ENCODE measurements around the gene RAB6B. TPM values are rescaled to one million over a fixed set of nuclear protein-coding genes. Genes with fewer than 3 reads are reported as not detected.

The RAB6B gene
- total RNA-seq, 2 donors from 2014 or later = 2.6 to 5.6 TPM

DNA sequence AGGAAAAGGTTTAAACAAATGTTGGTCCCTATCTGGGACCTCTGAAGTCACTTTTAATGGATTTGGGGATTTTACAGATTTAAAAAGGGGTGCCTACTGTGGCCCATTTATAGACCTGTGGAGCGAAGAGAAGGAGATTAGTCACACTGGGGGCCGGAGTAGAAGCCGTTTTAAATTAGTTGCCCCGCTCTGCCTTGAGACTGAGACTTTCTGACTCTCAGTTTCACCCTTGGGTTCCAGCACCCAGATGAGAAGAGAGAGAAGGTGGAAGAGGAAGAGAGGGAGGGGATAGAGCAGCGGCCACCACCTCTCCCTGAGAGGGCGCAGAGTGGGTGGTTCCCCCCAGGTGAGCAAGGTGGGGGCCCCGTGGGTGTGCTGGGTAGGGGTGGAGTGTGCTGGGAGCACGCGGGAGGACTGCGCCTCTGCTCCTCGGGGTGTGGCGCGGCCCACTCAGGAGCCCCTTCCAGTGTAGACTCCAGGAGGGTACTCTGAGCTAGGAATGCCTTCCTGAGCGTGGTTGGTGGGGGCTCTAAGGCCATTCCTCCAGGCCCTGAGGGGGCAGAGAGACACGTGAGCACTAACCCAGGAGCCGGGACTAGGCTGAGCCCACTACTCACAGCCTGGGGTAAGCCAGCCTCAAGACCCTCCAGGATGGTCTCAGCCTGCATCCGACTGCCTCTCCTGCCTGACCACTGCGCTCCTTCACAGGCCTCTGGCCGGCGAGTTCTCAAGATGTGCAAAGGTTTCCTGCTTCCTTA, 32.6 kb upstream of the RAB6B start:
- no peaks in the 10 kb centered on the region for H3K36me3 ChIP-seq
- H3K4me3 ChIP-seq = no peak overlapping the region
- no peaks in the 10 kb centered on the region for H3K9me3 ChIP-seq
- no peaks in the 10 kb centered on the region for H3K4me1 ChIP-seq
- intact Hi-C loops (cut with DNase I) = loop anchor here (2.0 to 10.0 kb wide), 3 partner anchors 110 to 1204 kb away; partner anchors contain the start of genes NPHP3 and TOPBP1
- peak; percentile 14 for DNase-seq
- TF ChIP-seq, protein P1, sequence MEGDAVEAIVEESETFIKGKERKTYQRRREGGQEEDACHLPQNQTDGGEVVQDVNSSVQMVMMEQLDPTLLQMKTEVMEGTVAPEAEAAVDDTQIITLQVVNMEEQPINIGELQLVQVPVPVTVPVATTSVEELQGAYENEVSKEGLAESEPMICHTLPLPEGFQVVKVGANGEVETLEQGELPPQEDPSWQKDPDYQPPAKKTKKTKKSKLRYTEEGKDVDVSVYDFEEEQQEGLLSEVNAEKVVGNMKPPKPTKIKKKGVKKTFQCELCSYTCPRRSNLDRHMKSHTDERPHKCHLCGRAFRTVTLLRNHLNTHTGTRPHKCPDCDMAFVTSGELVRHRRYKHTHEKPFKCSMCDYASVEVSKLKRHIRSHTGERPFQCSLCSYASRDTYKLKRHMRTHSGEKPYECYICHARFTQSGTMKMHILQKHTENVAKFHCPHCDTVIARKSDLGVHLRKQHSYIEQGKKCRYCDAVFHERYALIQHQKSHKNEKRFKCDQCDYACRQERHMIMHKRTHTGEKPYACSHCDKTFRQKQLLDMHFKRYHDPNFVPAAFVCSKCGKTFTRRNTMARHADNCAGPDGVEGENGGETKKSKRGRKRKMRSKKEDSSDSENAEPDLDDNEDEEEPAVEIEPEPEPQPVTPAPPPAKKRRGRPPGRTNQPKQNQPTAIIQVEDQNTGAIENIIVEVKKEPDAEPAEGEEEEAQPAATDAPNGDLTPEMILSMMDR (IDR thresholded peaks at IDR 0.05) = no peak
- peak overlapping the region in 1 of 2 donors; percentile 47 for H3K9ac ChIP-seq (ENCODE audit: low read depth in 2 of 2, low read length in 2 of 2)
- no peak overlapping the region for H3K27ac ChIP-seq
- H3K27me3 ChIP-seq = no peaks in the 10 kb centered on the region

DNA sequence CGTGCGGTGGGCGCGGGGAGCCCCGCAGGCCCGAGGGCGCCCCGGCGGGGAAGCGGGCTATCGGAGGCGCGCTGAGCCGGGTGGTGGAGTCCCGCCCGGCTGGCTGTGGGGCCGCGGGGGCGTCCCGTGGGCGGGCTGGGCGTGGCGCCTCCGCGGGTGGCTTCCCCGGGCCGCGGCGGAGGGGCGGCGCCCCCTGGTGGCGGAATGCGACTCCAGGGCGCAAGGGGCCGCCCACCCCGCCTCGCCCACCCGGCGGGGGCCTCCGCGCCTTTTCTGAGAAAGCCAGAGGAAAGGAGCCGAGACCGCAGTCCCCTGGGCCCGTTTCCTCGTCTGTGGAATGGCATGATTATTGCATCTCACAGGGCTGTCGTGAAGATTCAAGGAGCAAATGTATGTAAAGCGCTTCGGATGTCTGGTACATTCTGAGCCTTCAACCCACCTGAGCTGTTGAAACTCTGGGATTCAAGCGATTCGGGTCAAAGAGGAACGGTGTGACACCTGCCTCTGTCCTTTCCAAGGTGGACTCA, 31.9 kb upstream of the RAB6B start:
- TF ChIP-seq, protein P1 (IDR thresholded peaks at IDR 0.05) = peak; percentile 68
- peak; percentile 56 for DNase-seq
- no peaks in the 10 kb centered on the region for H3K27me3 ChIP-seq
- H3K9me3 ChIP-seq = no peaks in the 10 kb centered on the region
- intact Hi-C loops (cut with DNase I) = loop anchor here (2.0 to 10.0 kb wide), 3 partner anchors 109 to 1203 kb away; partner anchors contain the start of genes NPHP3 and TOPBP1
- peak overlapping the region; percentile 22 for H3K4me3 ChIP-seq
- no peak overlapping the region for H3K27ac ChIP-seq
- H3K4me1 ChIP-seq = no peaks in the 10 kb centered on the region
- H3K9ac ChIP-seq (ENCODE audit: low read depth in 2 of 2, low read length in 2 of 2) = peak overlapping the region in 1 of 2 donors; percentile 47
- H3K36me3 ChIP-seq = no peaks in the 10 kb centered on the region

DNA sequence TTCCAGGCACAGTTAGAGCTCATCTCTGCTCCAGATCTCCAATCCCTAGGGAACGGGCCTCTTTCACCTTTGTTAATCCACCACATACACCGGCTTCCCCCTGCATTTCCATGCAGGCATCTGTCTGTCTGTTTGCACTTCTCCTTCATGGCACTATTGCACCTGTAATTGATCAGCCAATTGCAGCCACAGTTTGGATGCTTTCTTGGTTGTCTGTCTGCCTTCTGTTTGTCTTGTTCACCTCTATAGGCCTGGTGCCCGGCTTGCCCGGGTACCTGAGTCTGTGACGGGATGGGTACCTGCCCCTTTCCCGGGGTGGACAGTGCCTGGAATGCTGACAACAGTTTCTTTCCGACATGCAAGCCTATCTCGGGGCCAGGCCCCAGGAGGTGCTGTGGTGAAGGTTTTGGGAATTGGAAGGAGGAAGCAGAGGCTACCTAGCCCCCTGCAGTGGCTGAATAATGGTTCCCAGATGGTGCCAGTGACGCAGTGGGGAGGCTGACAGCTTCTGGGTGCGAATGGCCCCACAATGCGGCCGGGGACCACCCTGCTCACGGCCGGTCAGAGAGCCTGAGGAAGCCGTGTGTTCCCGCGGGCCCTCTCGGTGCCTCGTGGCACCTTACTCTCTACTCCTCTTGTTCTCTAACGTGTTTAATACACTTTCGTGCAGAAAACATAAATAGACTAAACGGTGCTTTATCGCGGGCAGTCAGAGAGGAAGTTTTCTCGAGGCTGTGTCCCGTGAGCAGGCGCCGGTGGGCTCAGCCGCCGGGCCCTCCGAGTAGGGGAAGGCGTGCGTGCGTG, 31.3 kb upstream of the RAB6B start:
- TF ChIP-seq, protein P1 (IDR thresholded peaks at IDR 0.05) = no peak
- Histone ChIP-seq H3K27me3 (no peaks in the 10 kb centered on the region), H3K9me3 (no peaks in the 10 kb centered on the region), H3K36me3 (no peaks in the 10 kb centered on the region), H3K9ac (ENCODE audit: low read depth in 2 of 2, low read length in 2 of 2) (no peak overlapping the region), H3K4me1 (no peaks in the 10 kb centered on the region), H3K27ac (no peak overlapping the region), H3K4me3 (peak overlapping the region; percentile 22)
- intact Hi-C loops (cut with DNase I) = loop anchor here (5.0 to 10.0 kb wide), 2 partner anchors 265 to 1202 kb away; partner anchors contain the start of genes NPHP3 and TOPBP1
- DNase-seq = peak; percentile 20

DNA sequence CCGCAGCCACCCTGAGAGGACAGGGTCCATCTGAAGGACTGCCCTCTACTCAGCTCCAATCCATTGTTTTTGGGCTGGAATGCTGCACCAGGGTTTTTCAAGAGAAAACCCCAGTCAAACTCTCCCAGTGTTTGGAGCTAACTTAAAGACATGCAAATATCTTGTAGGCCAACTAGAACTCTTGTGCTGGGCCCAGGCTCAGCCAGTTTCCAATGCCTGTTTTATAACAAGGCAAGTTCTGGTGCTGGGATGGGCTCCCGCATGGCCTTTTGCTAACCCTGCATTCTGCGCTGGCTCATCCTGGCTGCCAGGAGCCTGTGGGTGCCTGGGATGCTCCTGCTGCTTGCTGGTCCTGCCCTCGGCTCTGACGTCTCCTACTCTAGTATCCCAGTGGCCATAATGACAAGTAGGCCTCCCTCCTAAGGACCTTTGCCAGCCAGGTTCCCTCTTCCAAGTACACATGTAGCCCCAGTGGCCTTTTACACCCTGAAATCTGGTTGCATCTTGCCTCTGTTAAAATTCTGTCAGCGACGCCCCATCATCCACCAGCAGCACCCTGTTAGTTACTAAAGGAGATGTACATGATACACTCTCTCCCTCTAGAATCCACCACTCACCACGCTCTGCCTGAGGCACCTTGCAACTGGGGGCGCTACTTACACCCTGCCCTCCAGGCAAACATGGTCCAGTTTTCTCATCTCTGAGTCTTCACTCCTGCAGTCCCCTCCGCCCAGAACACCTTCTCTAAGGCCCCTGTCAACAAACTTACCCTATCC, 30.5 kb upstream of the RAB6B start:
- peak; percentile 13 for DNase-seq
- Histone ChIP-seq H3K4me3 (no peak overlapping the region), H3K4me1 (no peaks in the 10 kb centered on the region), H3K9ac (ENCODE audit: low read depth in 2 of 2, low read length in 2 of 2) (no peak overlapping the region), H3K27ac (no peak overlapping the region), H3K36me3 (no peaks in the 10 kb centered on the region), H3K27me3 (no peaks in the 10 kb centered on the region), H3K9me3 (no peaks in the 10 kb centered on the region)
- TF ChIP-seq, protein P1 (IDR thresholded peaks at IDR 0.05) = no peak
- intact Hi-C loops (cut with DNase I) = loop anchor here (5.0 to 10.0 kb wide), 2 partner anchors 264 to 1201 kb away; partner anchors contain the start of genes NPHP3 and TOPBP1
